Loucy (cell line): ENCODE data around the gene FLRT2.

ENCODE experiments used
- EZH2phosphoT487 ChIP-seq: fragments of 200-600 bp; IDR thresholded peaks from 2 replicates; pipeline ENCODE4 v1.6.1; 2018; ENCODE audit warnings: antibody characterized with exemption, mild to moderate bottlenecking, moderate library complexity, borderline replicate concordance
- TF ChIP-seq, protein P1 (sequence below): fragments of 200-600 bp; sonication (generic); conservative IDR thresholded peaks from 2 replicates; pipeline ENCODE4 v1.5.1; 2014; ENCODE audit warnings: mild to moderate bottlenecking, antibody characterized with exemption, low read length

DNA sequence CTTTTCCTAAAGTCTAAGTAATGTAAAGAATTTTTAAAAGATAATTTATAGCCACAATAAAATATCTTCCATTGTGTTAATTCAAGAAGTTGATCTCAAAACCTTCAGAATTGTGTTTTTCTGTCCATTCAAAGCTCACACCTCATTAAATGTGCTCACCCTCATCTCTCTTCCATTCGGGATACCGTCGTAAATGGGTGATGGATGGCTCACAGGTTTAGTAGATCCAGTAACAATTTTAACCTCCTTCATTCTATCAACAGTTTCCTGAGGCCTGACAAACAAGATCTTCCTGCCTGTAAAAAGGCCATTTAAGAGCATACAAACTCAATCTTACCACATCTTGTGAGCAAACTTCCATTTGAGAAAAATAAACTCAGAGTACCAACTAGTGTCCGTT, 9.4 kb upstream of the FLRT2 start:
- TF ChIP-seq, protein P1, sequence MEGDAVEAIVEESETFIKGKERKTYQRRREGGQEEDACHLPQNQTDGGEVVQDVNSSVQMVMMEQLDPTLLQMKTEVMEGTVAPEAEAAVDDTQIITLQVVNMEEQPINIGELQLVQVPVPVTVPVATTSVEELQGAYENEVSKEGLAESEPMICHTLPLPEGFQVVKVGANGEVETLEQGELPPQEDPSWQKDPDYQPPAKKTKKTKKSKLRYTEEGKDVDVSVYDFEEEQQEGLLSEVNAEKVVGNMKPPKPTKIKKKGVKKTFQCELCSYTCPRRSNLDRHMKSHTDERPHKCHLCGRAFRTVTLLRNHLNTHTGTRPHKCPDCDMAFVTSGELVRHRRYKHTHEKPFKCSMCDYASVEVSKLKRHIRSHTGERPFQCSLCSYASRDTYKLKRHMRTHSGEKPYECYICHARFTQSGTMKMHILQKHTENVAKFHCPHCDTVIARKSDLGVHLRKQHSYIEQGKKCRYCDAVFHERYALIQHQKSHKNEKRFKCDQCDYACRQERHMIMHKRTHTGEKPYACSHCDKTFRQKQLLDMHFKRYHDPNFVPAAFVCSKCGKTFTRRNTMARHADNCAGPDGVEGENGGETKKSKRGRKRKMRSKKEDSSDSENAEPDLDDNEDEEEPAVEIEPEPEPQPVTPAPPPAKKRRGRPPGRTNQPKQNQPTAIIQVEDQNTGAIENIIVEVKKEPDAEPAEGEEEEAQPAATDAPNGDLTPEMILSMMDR, result no peak
- no peak for TF ChIP-seq EZH2phosphoT487
